GDM1 (cell line): ENCODE results near the gene EEFSEC.

Experiments
- DNase-seq: peaks from one replicate; lab custom pipeline; 2025; lab: John Stamatoyannopoulos, UW

Gene EEFSEC

DNA sequence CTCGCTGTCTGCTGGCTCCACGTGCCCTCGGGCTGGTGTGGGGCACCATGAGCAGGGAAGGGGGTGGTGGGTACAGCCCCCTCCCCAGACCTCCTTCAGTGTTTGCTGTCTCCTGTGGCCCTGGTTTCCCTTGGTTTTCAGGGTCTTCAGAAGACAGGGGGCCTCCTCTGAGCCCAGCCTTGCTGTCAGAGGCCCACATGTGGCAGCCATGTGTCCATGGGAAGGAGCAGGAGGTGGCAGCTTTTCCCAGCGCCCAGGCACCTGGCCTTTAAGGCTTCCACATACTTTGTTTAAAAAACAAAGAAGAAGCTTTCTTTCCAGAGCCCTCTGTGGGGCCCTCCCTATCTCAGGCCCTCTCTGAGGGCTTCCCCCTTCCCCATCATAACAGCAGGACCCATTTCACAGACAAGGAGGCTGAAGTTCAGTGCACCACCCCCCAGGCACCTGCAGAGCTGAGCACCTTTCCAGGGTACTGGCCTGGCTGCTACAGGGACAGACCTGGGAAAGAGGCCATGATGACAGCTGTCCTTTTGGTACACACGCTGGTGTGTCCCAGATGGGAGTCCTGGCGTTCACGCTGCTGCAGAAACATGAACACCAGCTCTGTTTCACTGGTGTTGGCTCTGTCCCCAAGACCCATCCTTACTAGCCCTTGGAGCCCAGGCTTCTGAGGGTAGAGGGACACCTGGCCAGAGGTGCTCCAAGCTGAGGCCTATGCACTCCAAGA lies 239.7 kb downstream of the EEFSEC start:
- DNase-seq, result no peak

DNA sequence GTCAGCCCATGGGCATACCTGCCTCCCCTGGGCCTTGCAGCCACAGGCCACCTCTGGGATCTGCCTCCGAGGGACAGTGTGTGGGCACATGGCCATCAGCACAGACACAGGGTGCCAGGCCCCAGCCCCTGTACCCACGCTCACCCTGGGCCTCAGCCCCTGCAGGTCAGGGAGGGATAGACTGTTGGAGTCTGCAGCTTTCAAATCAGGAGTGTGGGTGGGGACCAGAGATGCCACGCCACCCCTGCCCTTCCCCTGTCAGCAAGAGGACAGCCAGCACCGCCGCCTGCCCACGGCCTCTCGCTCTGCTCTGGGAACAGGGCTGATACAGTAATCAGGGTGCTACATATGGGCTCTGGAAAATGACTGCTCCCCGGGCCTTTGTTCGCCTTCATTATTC lies 240.8 kb downstream of the EEFSEC start:
- no peak for DNase-seq

DNA sequence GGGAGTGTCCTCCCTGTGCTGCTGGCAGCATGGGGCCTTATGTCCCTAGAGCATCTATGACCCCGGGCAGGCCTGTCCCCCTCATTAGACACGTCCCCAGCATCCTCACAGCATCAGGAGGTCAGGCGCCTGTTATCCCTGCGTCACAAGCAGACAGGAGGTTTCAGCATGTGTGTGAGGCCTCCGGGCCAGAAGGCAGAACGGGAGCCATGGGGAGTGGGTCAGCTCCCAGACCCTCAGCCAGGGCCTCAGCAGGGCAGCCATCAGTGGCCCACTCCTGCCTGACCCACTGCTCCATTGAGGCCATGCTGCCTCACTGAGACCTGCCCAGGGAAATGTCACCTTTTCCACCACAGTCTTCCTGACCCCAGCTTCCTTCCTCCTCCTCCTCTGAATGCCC lies 241.8 kb downstream of the EEFSEC start:
- DNase-seq, result no peak

DNA sequence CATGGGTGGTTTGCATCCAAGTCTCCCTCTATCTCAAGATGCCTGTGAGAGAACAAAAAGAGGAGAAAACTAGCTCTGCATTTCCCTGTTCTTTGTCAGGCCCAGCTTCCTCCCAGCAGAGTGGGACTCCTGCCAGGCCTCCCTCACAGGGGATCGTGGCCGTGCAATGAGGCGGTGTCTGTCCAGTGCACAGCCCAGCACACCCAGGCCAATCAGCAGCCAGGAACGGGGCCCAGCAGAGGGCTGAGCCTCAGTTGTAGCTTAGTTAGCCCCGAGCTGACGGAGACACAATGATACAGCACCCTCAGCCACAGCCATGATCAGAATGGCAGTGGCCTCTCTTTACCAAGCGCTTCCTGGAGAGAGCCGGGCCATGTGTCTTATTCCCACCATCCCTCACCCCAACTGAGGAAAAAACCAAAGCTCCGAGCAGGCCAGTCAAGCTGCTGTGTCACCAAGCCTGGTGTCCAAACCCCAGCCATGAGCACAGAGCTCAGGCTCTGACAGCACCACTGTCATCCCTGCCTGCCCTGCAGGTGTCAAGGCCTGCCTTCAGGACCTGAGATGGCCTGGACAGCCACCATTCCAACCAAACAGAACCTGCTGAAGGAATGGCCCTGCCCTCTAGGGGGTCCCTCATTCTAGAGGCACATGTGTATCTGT lies 242.3 kb downstream of the EEFSEC start:
- DNase-seq, result no peak

DNA sequence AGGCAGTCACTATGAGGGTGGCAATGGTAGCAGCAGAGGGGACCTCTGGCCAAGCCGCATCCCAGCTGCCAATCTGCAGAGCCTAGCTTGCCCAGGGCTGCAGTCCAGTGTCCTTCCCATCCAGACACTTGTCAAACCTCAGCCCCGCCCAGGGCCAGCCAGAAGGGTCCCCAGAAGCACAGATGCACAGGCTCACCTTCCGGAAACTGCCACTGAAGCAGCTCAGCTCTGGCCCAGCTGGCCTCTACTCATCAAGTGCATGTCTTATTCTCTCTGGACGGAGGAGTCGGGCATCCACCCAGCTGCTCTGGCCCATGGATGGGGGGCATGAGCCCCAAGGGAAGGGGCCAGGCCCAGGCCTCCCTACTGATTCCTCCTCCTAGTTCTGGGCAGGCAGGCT lies 244.2 kb downstream of the EEFSEC start:
- no peak for DNase-seq

DNA sequence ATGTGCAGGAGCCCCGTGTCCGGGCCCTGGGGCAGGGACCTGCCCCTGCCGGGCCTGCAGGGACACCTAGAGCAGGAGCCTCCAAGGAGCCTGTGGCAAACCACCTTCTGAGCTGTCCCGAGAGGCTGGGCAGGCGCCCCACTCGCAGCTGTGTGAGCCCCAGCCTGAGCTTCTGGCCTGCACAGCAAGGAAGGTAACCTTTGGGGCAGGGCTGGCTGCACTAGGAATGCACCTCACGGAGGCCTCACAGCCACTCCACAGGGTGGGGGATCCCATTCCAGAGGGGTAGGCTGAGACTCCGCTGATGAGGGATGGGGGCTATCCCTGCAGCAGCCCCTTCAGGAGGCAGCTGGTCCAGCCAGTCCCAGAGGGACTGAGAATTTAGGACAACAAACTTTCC lies 245.3 kb downstream of the EEFSEC start:
- no peak for DNase-seq

DNA sequence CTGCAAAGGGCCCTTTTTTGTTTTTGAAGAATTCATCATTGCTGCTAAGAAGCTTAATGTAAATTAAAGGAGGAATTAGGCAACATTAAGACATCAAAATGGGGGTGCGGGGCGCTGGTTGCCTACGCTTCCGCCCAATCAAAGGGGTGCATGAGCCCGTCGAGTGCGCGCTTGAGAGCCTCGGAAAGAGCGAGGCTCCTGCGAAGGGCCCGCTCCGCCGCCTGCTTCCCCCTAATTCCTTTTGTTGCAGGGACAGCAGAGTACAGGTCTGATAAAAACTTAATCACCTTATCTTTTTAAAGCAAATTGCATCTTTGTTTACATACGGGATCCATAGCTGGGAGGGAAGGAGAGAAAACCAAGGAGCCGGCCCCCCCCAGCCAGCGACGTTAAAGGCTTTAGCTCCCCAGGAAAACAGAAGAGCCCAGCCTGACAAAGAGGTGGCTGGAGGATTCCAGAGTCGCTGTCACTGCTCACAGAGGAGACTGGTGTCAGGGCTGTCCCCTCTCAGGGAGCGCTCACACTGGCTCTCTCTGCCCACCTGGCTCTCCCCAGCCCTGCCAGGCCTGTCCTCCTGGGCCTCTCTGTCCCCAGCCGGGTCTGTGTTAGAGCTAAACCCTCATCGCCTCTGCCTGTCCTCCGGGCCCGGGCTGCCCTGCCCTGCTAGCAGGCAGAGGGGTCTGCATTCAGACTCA lies 246.1 kb downstream of the EEFSEC start:
- DNase-seq, result no peak

DNA sequence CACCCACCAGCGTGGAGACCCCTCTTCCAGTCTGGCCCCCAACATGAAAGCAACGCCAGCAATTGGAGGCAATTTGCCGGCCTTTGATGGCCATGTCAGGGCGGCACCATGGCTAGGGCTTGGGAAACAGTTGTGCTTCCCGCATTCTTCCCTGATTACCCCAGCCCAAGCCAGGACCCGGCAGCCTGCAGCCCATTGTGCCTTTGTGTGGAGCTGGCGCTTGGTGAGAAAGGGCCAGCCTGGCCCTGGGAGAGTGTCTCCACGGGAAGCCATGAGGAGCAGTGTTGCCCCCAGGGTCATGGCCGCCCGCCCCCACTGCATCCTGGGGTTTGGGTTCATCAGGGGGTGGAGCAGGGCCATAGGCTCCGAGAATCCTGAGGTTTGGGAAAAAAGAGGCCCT lies 247.4 kb downstream of the EEFSEC start:
- no peak for DNase-seq

DNA sequence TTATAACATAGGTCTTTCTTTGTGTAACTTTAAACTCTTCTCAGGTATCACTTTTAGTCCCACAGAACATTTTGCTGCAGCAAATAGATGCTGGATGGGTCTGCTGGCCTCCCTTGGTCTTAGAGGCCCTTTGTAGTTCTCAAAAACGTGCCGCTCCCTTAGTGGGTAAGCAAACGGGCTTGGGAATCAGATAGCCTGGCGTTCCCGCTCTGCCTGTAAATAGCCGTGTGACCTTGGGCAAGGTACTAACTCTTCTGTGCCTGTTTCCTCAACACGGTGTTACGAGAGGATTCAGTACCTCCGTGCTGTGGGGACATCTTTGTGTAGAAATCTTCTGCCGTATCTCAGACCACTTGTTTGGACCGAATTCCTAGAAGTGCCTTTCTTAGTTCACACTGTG lies 249.0 kb downstream of the EEFSEC start:
- no peak for DNase-seq

DNA sequence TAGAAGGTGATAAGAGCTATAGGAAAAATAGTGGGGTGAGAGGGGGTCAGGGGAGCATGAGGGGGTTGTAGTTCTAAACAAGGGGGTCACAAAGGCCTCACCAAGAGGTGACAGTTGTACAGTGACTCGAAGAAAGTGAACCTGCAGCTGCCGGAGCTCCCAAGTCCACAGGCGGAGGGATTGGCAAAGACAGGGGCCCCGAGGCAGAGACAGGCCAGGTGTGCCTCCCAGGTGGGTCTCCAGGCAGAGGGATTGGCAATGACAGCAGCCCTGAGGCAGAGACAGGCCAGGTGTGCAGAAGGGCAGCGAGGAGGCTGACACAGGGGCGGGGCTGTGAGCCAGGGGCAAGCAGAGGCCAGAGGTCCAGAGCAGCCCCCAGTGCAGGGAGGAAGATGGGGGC lies 249.7 kb downstream of the EEFSEC start:
- DNase-seq, result no peak

DNA sequence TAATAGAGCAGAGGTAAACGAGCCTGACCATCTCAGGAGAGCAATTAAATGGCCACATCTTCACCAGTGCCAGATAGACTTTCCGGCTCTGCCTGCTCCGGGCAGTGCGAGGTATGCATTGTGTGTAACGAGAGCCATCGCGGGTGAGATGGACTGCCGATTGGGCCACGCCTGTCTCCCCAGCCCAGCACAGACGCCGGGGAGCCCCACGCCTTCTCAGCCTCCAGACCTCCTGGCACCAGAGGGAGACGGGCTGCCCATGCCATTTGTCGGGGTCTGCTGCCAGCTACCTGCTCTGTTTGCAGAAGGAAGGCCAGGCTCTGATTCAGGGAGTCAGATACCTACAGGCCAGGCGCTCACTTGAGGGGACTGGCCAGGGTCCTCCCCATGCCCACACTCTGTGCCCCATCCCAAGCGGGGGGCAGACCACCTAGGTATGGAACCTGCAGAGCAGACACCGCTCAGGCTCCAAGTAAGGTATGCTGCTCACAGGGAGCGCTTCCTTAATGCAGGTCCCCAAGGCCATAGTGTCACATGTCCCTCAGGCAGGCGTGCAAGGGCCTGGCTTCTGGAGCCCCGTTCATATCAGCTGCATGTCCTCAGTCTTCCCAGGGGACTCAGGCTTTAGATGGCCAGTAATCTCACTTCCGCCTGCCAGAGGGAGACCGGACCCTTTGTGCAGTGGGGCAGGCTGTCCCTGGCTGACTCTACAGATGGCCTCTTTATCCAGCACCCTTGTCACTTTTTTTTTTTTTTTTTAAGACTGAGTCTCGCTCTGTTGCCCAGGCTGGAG lies 251.2 kb downstream of the EEFSEC start:
- no peak for DNase-seq

DNA sequence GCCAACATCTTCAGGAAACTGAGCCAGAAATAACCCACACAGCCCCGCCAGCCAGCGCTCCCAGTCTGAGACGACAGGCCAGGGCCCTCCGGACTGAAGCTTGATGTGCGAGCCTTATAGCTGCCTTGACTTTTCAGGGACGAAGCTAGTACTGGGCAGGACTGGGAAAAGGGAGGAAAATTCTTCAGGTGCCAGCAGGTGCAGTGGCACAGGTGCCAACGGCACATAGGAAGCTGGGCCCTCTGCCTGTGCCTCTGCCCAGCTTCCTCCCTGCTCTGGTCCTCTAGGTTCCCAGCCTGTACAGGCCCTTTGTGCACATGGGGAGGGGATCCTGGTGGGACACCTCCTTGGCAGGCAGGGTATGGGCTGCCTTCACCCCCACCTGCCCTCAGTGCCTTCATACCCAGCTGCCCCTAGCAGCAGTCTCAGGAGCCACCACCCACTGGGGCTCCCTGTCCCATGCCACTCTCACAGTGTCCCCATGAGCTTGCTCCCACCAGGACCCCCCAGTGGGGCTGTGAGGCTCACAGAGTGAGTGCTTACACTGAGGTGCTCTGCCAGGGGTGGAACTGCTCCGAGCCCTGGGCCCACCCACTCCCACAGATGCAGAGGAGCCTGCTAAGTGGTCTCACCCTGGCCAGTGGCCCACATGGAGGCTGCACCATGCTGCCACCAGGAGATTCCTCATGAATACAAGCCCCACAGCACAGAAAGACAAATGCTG lies 252.4 kb downstream of the EEFSEC start:
- DNase-seq, result no peak

DNA sequence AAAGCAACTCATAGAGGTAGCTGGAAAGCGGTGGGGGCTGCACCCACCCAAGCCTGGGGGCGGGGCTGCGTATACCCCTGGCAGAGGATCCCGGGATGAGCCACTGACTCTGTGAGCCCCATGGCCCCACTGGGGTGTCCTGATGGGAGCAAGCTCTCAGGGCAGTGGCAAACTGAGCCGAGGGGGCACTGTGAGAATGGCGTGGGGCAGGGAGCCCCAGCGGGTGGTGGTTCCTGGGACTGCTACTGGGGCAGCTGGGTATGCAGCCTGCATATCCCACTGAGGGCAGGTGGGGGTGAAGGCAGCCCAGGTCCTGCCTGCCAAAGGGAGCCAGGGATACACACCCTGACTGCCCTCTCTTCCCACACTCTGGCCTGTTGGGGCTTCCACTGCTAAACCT lies 254.0 kb downstream of the EEFSEC start:
- DNase-seq, result no peak

DNA sequence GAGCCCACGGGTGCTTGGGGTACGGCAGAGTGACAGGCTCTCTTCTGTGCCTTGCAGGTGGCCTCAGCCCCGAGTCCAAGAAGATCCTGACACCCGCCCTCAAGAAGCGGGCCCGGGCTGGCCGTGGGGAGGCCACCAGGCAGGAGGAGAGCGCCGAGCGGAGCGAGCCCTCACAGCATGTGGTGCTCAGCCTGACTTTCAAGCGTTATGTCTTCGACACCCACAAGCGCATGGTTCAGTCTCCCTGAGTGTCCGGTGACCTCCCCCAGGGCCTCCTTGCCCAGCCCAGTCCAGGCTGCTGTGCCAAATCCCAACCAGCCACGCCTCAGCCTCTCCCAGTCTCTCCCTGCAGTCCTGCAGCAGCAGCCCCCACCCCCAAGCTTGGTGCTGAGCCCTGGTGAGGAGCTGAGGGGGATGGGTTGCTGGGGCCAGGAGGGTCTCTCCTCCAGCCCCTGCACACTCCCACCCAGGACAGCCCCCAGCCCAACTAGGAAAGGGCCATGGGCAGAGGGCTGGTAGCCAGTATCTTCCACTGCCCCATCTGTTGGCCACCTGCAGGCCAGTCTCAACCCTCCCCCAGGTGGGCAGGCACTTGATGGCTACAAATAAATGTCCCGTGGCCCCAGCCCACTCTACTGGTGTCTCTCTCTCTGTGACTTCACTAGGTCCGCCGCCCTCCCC lies 254.9 kb downstream of the EEFSEC start:
- no peak for DNase-seq

DNA sequence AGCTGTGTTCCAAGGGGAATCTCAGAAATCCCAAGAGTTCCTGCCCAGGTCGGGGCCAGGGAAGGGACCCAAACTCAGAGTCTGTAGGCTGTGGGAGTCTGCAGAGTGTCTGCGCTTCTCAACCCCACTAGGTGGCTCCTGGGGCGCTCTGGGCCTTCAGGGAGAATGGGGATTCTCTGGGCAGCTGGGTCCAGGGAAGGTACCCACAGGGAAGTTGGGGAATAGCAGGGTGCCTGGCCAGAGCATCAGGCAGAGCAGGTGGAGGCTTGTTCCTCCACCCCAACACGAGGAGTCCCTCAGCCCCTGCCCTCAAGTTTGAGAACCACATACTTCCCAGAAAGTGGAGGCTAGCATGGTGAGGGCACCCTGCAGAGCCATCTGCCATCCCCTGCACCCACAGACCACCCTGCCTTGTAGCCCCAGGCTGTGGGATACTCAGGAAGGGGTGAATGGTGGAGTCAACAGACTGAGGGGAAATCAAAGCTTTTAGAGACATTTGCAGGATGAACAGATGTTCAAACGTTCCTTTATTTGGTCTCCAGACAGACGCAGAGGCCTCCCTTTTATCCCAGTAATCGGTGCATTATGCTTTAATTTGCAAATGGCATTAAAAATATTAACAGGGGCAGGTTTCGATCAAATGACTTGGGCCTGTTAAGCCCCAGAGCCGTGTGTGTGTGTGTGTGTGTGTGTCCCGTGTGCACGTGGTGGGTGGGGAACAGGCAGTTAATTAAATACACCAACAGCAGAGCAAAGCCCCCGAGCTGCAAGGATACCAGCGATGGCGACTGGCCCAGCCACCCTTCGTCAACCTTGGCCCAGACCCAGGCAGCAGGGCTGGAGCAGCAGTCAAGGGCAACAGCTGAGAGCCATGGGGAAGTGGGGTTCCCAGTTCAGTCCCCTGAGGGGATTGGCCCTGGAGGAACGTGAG lies 255.7 kb downstream of the EEFSEC start:
- no peak for DNase-seq

DNA sequence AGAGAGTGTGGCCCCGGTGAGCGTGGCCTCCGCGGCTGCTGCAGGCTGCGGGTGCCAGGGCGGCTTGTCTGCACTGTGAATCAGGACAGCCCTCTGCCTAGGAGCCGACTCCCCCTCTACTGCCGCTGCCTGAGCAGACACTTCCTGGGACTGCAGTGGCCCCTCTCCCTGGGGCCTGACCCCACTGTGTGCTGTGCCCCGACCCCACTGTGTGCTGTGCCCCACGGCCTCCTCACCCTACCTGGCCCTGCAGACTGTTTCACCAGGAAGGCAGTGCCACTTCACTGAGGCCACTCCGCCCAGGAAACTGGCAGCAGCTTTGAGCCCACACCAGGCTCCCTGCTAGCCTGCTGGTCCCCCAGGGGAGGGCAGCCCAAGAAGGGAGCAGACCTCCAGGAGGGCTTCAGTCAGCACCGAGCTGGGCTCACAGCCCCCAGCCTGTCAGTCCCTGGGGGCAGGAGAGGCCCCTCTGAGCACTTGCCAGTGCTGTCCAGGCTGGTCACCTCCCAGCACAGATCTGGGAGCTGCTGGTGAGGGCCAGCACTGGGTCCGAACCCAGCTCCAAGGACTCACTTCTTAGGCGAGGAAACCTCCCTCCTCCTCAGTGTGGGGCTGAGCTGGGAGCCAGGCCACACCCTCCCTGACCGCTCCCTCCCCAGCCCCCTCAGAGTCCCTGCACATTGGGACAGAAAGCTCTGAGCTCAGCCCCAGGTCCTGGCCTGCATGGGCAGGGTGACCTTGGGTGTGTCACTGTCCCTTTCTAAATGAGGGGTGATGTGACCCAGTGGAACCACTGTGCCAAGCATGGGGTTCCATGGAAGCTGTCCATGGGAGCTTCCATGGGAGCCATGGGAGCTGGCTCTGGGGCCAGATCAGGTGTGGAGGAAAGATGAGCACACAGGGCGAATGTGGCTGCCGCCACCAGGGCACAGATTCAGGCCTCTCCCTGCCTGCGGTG lies 256.6 kb downstream of the EEFSEC start:
- DNase-seq, result no peak

DNA sequence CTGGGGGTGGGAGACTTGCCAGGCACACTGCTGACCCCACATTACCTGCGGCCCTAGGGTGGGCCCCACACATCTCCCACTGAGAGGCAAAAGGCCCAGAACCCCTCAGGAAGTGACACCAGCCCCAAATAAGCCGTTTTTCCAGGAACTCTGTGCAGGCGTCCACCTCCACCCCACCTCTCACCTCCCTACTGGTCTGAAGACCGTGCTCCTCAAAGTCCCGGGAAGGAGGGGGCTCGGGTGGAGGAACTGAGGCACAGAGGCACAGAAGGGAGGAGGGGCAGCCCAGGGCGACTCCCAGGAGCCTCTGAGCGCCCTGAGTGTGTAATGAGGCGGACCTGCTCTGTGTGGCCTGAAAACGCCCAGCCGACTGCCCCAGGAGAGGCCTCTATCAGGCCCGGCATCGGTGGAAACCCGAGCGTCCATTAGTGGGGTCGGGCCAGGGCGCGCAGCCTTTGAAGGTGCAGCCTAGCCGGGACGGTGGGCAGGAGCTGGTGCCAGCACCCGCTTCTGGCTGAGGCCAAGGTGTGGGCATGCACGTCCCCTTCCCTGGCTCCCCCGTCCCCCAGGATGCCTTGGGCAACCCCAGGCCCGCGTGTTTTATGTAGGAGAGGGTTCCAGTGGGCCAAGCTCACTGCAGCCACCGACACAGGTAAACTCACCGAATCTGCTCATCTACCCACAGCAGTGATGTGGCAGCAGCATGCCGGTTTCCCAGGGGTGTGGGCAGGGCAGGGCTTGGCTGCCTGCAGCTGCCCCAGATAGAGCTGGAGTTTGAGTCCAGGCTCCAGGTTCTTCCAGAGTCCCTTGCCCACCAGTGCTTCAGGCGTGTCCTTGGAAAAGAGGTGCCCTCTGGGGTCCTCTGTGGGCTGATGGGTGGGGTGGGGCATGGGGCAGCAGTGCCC lies 257.6 kb downstream of the EEFSEC start:
- no peak for DNase-seq

DNA sequence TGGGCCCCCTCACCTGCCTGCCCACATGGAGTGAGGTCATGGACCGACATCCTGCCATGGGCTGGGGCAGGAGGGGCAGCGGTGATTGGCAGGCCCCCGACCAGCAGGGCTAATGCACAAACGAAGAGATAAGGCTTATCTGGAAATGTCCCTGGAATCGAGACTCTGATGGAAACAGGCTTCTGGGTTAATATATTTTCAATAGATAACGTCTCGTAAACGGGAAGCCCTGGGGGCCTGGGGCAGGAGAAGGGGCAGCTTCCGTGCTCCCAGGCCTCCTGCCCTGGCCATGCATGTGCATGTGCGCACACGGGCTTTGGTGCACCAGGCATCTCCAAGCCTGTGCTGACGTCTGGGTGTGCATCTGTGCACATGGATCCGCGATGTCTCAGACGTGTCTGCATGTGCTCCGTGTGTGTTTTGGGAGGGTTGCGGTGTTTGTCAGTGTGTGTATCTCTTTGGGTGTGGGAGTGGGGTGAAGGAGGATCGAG lies 258.3 kb downstream of the EEFSEC start:
- no peak for DNase-seq
